Hepatocyte (in vitro differentiated cells): ENCODE measurements around the gene SLC7A14. TPM values are rescaled to one million over a fixed set of nuclear protein-coding genes. Genes with fewer than 3 reads are reported as not detected.

ENCODE experiments used
- DNase-seq: peaks from one replicate; pipeline ENCODE4 v3.0.0-alpha.2; 2016; ENCODE audit warnings: low spot score
- H2AFZ ChIP-seq: fragments of 200-600 bp; sonication (generic); 2 replicates; pipeline ENCODE4 v1.6.0; 2016; ENCODE audit warnings: antibody characterized with exemption, mild to moderate bottlenecking
- H3K27ac ChIP-seq: fragments of 200-600 bp; sonication (generic); 2 replicates; pipeline ENCODE4 v1.5.1; 2016; ENCODE audit warnings: mild to moderate bottlenecking
- H3K27me3 ChIP-seq: fragments of 200-600 bp; sonication (generic); 2 replicates; pipeline ENCODE4 v1.6.1; 2016
- H3K36me3 ChIP-seq: fragments of 200-600 bp; sonication (generic); replicated peaks from 2 replicates; pipeline ENCODE4 v1.5.1; 2016; ENCODE audit warnings: low read depth; ENCODE audit not compliant: insufficient read depth
- H3K4me1 ChIP-seq: fragments of 200-600 bp; sonication (generic); 2 replicates; pipeline ENCODE4 v1.5.1; 2016; ENCODE audit warnings: mild to moderate bottlenecking, moderate library complexity; ENCODE audit not compliant: insufficient read depth
- H3K4me2 ChIP-seq: fragments of 200-600 bp; sonication (generic); 2 replicates; pipeline ENCODE4 v1.6.0; 2016
- H3K4me3 ChIP-seq: fragments of 200-600 bp; sonication (generic); 2 replicates; pipeline ENCODE4 v1.5.1; 2016; ENCODE audit warnings: mild to moderate bottlenecking
- H3K79me2 ChIP-seq: fragments of 200-600 bp; sonication (generic); 2 replicates; pipeline ENCODE4 v1.6.0; 2017; ENCODE audit warnings: mild to moderate bottlenecking
- H3K9me2 ChIP-seq: fragments of 200-600 bp; sonication (generic); replicated peaks from 2 replicates; pipeline ENCODE4 v1.6.0; 2017; ENCODE audit warnings: mild to moderate bottlenecking; ENCODE audit not compliant: insufficient read depth
- H3K9me3 ChIP-seq: fragments of 200-600 bp; sonication (generic); 2 replicates; pipeline ENCODE4 v1.5.1; 2016; ENCODE audit warnings: low read depth, mild to moderate bottlenecking
- H4K20me1 ChIP-seq: fragments of 200-600 bp; sonication (generic); 2 replicates; pipeline ENCODE4 v1.6.0; 2016; ENCODE audit warnings: mild to moderate bottlenecking; ENCODE audit not compliant: insufficient read depth, poor library complexity, severe bottlenecking
- CTCF ChIP-seq: fragments of 200-600 bp; sonication (generic); IDR thresholded peaks from 2 replicates; pipeline ENCODE4 v1.5.1; 2016; ENCODE audit warnings: antibody characterized with exemption, mild to moderate bottlenecking; ENCODE audit not compliant: poor library complexity
- EZH2 ChIP-seq: fragments of 200-600 bp; sonication (generic); IDR thresholded peaks from 2 replicates; pipeline ENCODE4 v1.6.1; 2016; ENCODE audit warnings: antibody characterized with exemption, mild to moderate bottlenecking, borderline replicate concordance
- EZH2phosphoT487 ChIP-seq: fragments of 200-600 bp; sonication (generic); IDR thresholded peaks from one replicate; pipeline ENCODE4 v1.6.1; 2018; ENCODE audit warnings: antibody characterized with exemption, mild to moderate bottlenecking, low read depth, moderate library complexity; ENCODE audit not compliant: unreplicated experiment, severe bottlenecking
- WGBS: methylation state at CpG from one replicate; pipeline ENCODE4 v1.1.6; 2016; ENCODE audit warnings: low lambda C conversion rate; ENCODE audit errors: missing lambda C conversion rate; 5-methylcytosine and 5-hydroxymethylcytosine counted together
- polyA plus RNA-seq: library from polyadenylated mRNA; unstranded; fragments of >200 nt; fragmentation: Nextera tagmentation; extraction: Ambion mirVana; gene quantifications from 2 replicates; pipeline ENCODE4 v1.2.1, GENCODE V29; 2016
- total RNA-seq: library from RNA; depleted of rRNA; stranded (reverse); fragments of >200 nt; gene quantifications from 2 replicates; pipeline ENCODE4 v1.2.3, GENCODE V29; 2014

The SLC7A14 gene
- total and polyA plus RNA-seq, 2 experiments from 2014 or later = 0.10 TPM; not detected in 1

DNA sequence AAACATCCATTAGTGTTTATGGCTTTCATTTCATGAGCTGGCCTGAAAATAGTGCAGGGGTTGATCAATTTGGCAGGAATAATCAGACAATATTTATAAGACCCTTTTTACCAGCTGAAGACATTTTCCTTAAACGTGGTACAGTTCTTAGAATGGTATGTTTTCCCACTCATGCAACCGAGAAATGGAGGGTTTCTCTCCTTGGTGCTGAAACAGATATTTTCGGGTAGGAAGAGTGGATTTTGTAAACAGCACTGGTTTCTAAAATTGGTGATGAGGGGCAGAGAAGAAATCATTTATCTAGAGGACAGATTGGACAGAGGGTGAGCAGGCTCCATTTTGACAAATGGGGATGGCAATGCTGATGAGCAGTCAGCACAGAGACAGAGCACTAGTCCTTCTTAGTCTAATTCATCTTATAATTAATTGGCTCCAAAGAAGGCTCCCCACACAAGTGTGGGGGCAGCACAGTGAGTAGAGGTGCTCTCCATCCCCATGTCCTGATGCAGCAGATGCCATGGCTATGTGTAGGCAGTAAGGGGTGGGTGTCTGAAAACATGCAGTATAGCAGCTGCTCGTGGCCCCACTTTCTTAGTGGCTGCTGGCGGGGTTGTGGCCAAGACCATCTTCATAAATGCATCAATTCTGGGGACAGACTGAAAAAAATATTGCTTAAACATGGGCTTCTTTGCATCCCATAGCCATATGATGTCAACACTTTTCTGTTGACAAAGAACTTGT, 18.1 kb upstream of the SLC7A14 start:
- H3K27me3 ChIP-seq = no peaks in the 10 kb centered on the region
- H4K20me1 ChIP-seq = no peaks in the 10 kb centered on the region
- no peak overlapping the region for H3K4me3 ChIP-seq
- H3K9me3 ChIP-seq = no peaks in the 10 kb centered on the region
- H3K4me1 ChIP-seq = no peaks in the 10 kb centered on the region
- no peaks in the 10 kb centered on the region for H3K9me2 ChIP-seq
- H2AFZ ChIP-seq = no peak overlapping the region
- no peak for DNase-seq
- H3K36me3 ChIP-seq = no peaks in the 10 kb centered on the region
- WGBS = 43% methylated on average over 5 of the region's 5 CpGs
- H3K79me2 ChIP-seq = no peaks in the 10 kb centered on the region
- H3K27ac ChIP-seq = no peak overlapping the region
- no peak for TF ChIP-seq CTCF
- TF ChIP-seq EZH2 = no peak
- no peak for TF ChIP-seq EZH2phosphoT487
- no peak overlapping the region for H3K4me2 ChIP-seq

DNA sequence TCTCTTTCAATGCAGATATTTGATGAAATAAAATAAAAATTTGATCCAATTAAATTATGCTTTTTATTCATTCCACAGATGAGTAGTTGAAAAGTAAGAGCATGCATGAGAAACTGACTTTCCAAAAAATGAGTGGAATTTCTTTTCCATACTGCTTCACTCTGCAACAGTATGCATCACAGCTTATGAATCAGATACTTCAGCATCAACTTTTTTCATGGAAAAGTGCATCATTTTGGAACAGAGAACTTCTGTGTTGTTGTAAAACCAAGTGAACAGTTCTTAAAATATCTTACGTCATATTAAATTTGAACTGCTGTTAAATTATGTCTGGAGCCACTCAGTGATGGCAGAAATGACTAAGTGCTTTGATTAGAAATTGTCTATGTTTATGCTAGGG, 16.7 kb upstream of the SLC7A14 start:
- H3K79me2 ChIP-seq = no peaks in the 10 kb centered on the region
- no peaks in the 10 kb centered on the region for H3K36me3 ChIP-seq
- H2AFZ ChIP-seq = no peak overlapping the region
- no peak overlapping the region for H3K27ac ChIP-seq
- no peaks in the 10 kb centered on the region for H3K9me2 ChIP-seq
- no peak for DNase-seq
- no peaks in the 10 kb centered on the region for H3K27me3 ChIP-seq
- 86% methylated on average over 1 of the region's 1 CpG for WGBS
- TF ChIP-seq EZH2 = no peak
- no peak for TF ChIP-seq CTCF
- TF ChIP-seq EZH2phosphoT487 = no peak
- no peaks in the 10 kb centered on the region for H4K20me1 ChIP-seq
- H3K4me3 ChIP-seq = no peak overlapping the region
- H3K9me3 ChIP-seq = no peaks in the 10 kb centered on the region
- H3K4me1 ChIP-seq = no peaks in the 10 kb centered on the region
- H3K4me2 ChIP-seq = no peak overlapping the region

DNA sequence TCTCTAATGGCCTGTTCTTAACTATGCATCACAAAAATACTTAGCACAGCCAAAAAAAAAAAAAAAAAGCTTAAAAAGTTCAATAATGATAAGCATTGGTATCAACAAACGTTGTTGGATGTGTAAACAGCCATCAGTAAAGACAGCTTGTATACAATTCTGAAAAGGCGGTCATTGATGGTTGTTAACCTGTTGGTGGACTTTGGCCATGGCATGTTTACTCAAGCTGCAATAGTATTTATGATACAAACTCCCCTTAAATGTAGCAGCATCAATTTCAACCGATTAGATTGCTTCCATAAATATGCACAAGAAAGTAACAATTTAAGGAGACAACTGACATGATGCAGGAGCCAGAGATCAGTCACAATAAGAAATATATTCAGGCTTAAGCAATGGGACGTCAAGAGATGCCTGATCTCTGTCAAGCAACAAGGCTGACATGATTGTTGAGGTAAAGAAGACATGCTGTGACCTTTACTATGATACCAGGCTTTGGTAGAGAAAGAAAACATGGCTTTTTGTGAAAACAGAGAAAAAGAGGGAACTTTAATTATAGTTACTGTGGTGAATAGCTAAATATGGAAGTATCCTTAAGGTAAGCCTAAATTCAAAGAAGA, 14.2 kb upstream of the SLC7A14 start:
- no peak overlapping the region for H3K4me2 ChIP-seq
- no peaks in the 10 kb centered on the region for H3K9me2 ChIP-seq
- no peaks in the 10 kb centered on the region for H3K27me3 ChIP-seq
- H3K4me3 ChIP-seq = no peak overlapping the region
- TF ChIP-seq EZH2 = no peak
- TF ChIP-seq EZH2phosphoT487 = no peak
- no peak for TF ChIP-seq CTCF
- H3K79me2 ChIP-seq = no peaks in the 10 kb centered on the region
- H3K36me3 ChIP-seq = no peaks in the 10 kb centered on the region
- H2AFZ ChIP-seq = no peak overlapping the region
- no peak for DNase-seq
- no peaks in the 10 kb centered on the region for H3K4me1 ChIP-seq
- no peaks in the 10 kb centered on the region for H3K9me3 ChIP-seq
- no peaks in the 10 kb centered on the region for H4K20me1 ChIP-seq
- no peak overlapping the region for H3K27ac ChIP-seq
- 36% methylated on average over 4 of the region's 4 CpGs for WGBS
